Lower leg skin (tissue), 3 donors: Measurements from ENCODE around the gene ABCG1.

Source experiments
- CTCF ChIP-seq, 3 donors: fragments of 450-650 bp; IDR thresholded peaks; one replicate each; pipeline ENCODE4 v1.5.1; 2016; ENCODE audit warnings: antibody characterized with exemption in 3 of 3, mild to moderate bottlenecking in 3 of 3, moderate library complexity in 2 of 3
- POLR2A ChIP-seq, 2 donors: fragments of 450-650 bp; IDR thresholded peaks; one replicate each; pipeline ENCODE4 v1.6.1; 2016 to 2017; ENCODE audit warnings: antibody characterized with exemption in 2 of 2, mild to moderate bottlenecking in 1 of 2, moderate library complexity in 1 of 2

- TF ChIP-seq CTCF (IDR thresholded peaks at IDR 0.05) (no peak), POLR2A (IDR thresholded peaks at IDR 0.05) (no peak)
Observed at GRCh38 chr21:42298657-42299056, 79.7 kb downstream of the ABCG1 start.
